ENCODE measurements around the gene RMND5A. TPM values are rescaled to one million over a fixed set of nuclear protein-coding genes. Genes with fewer than 3 reads are reported as not detected.

The RMND5A gene
- total and polyA plus RNA-seq, 12 donors = 23.4 to 152 (median 105) TPM

- Histone ChIP-seq H3K9me3 (no peaks in the 10 kb centered on the region), H3K4me3 (no peak overlapping the region), H3K36me3 (peaks cover 0 to 98% (median 40%) of the 10 kb centered on the region in 9 donors), H3K27me3 (no peaks in the 10 kb centered on the region), H3K27ac (no peak overlapping the region), H3K4me1 (peaks cover 9 to 44% (median 19%) of the 10 kb centered on the region in 9 donors)
- DNase-seq (no peak), ATAC-seq (no peak)
- 69 to 75% methylated on average over 4 of the region's 4 CpGs for WGBS, 2 donors
- intact Hi-C loops (cut with DNase I) = loop anchor here in 2 of 10 donors (5.0 to 10.0 kb wide), 2 partner anchors 37 to 255 kb away; no protein-coding TSS in a partner anchor
- no peak for TF ChIP-seq CTCF (IDR thresholded peaks at IDR 0.05)
Measured at GRCh38 chr2:86769838-86770237, 49.7 kb downstream of the RMND5A start.

GRCh38 chr2:86770816-86771301 is 50.8 kb downstream of the RMND5A start:
- no peaks in the 10 kb centered on the region for H3K27me3 ChIP-seq
- WGBS, 2 donors = 92 to 97% methylated on average over 6 of the region's 6 CpGs
- ATAC-seq (no peak), DNase-seq (no peak)
- H3K4me3 ChIP-seq = no peak overlapping the region
- H3K36me3 ChIP-seq = peaks cover 0 to 100% (median 40%) of the 10 kb centered on the region in 9 donors
- TF ChIP-seq CTCF (IDR thresholded peaks at IDR 0.05) = no peak
- H3K4me1 ChIP-seq = peaks cover 5 to 43% (median 11%) of the 10 kb centered on the region in 9 donors
- intact Hi-C loops (cut with DNase I) = no loop called here
- no peak overlapping the region for H3K27ac ChIP-seq
- H3K9me3 ChIP-seq = no peaks in the 10 kb centered on the region

GRCh38 chr2:86772611-86773010 is 52.5 kb downstream of the RMND5A start:
- Histone ChIP-seq H3K4me3 (no peak overlapping the region), H3K9me3 (no peaks in the 10 kb centered on the region), H3K27ac (no peak overlapping the region), H3K4me1 (peaks cover 5 to 47% (median 11%) of the 10 kb centered on the region in 9 donors), H3K36me3 (peaks cover 0 to 96% (median 39%) of the 10 kb centered on the region in 9 donors), H3K27me3 (no peaks in the 10 kb centered on the region)
- no peak for TF ChIP-seq CTCF (IDR thresholded peaks at IDR 0.05)
- 71 to 73% methylated on average over 5 of the region's 5 CpGs for WGBS, 2 donors
- intact Hi-C loops (cut with DNase I) = no loop called here
- DNase-seq (no peak), ATAC-seq (no peak)

- H3K36me3 ChIP-seq = peaks cover 0 to 73% (median 38%) of the 10 kb centered on the region in 9 donors
- peaks cover 0 to 33% (median 6%) of the 10 kb centered on the region in 9 donors for H3K4me1 ChIP-seq
- 74 to 76% methylated on average over 5 of the region's 5 CpGs for WGBS, 2 donors
- DNase-seq (no peak), ATAC-seq (no peak)
- H3K9me3 ChIP-seq = no peaks in the 10 kb centered on the region
- no peak overlapping the region for H3K27ac ChIP-seq
- intact Hi-C loops (cut with DNase I) = no loop called here
- H3K4me3 ChIP-seq = no peak overlapping the region
- no peak for TF ChIP-seq CTCF (IDR thresholded peaks at IDR 0.05)
- H3K27me3 ChIP-seq = no peaks in the 10 kb centered on the region
Measured at GRCh38 chr2:86774862-86775261, 54.8 kb downstream of the RMND5A start.

All from heart right ventricle (tissue), 16 donors.